Spinal cord (tissue), 10 donors: Measurements from ENCODE around the gene LSM4. TPM values are rescaled to one million over a fixed set of nuclear protein-coding genes. Genes with fewer than 3 reads are reported as not detected.

Experiments
- DNase-seq, 6 donors: peaks; one replicate each; pipeline versions ENCODE4 v3.0.0 to v3.0.0-alpha.2; 2013 to 2015; ENCODE audit warnings: low spot score in 6 of 6, low read depth in 4 of 6
- H3K27ac ChIP-seq: one replicate; pipeline ENCODE4 v1.5.1; 2013; ENCODE audit warnings: low read depth, low read length, control low read depth
- H3K27me3 ChIP-seq: one replicate; pipeline ENCODE4 v1.6.1; 2013; ENCODE audit warnings: low read length; ENCODE audit not compliant: control insufficient read depth, insufficient read depth
- H3K36me3 ChIP-seq: one replicate; pipeline ENCODE4 v1.6.1; 2013; ENCODE audit warnings: low read length; ENCODE audit not compliant: control insufficient read depth, insufficient read depth
- H3K4me1 ChIP-seq: one replicate; pipeline ENCODE4 v1.6.1; 2013; ENCODE audit warnings: low read length; ENCODE audit not compliant: control insufficient read depth, insufficient read depth
- H3K4me3 ChIP-seq: one replicate; pipeline ENCODE4 v1.5.1; 2013; ENCODE audit warnings: low read depth, low read length, control low read depth
- H3K9me3 ChIP-seq: one replicate; pipeline ENCODE4 v1.6.1; 2013; ENCODE audit warnings: low read length; ENCODE audit not compliant: control insufficient read depth, insufficient read depth
- WGBS: methylation state at CpG from one replicate; pipeline ENCODE4 v1.1.5; 2013; ENCODE audit warnings: missing lambda C conversion rate; ENCODE audit not compliant: insufficient coverage; 5-methylcytosine and 5-hydroxymethylcytosine counted together
- polyA plus RNA-seq, 2 donors: library from polyadenylated mRNA; unstranded; fragments of 120-200 nt; gene quantifications; one replicate each; pipeline ENCODE4 v1.2.1, GENCODE V29; 2013; ENCODE audit not compliant: insufficient read length in 2 of 2
- total RNA-seq, 2 donors: library from RNA; depleted of rRNA in 1 of 2; stranded (reverse); fragments of 120-200 nt in 1 of 2; fragments of >200 nt in 1 of 2; gene quantifications; one replicate each; pipeline versions ENCODE4 v1.2.3 to v1.2.4, GENCODE V29; 2013 to 2014
- donor health status: healthy.

The LSM4 gene
- total and polyA plus RNA-seq, 4 donors, result 69.4 to 120 (median 105) TPM

DNA sequence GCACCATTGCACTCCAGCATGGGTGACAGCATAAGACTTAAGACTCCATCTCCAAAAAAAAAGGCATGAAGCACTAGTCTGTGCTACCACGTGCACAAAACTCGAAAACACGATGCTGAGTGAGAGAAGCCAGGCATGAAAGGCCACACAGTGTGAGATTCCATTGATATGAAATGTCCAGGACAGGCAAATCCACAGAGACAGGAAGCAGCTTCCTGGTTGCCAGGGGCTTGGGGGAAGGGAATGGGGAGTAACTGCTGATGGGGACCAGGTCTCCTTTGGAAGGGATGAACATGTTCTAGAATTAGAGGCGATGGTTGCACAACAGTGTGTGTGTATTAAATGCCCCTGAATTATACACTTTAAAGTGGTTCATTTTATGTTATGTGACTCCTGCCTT is 25.6 kb downstream of the LSM4 start:
- H3K4me1 ChIP-seq, result peaks cover 24% of the 10 kb centered on the region
- H3K4me3 ChIP-seq, result no peak overlapping the region
- no peaks in the 10 kb centered on the region for H3K36me3 ChIP-seq
- no peak for DNase-seq
- no peak overlapping the region for H3K27ac ChIP-seq
- no peaks in the 10 kb centered on the region for H3K27me3 ChIP-seq
- H3K9me3 ChIP-seq, result no peaks in the 10 kb centered on the region
- 37% methylated on average over 4 of the region's 4 CpGs for WGBS

GRCh38 chr19:18295034-18295451 is 27.8 kb downstream of the LSM4 start:
- Histone ChIP-seq H3K4me3 (no peak overlapping the region), H3K4me1 (peaks cover 42% of the 10 kb centered on the region), H3K36me3 (no peaks in the 10 kb centered on the region), H3K27ac (no peak overlapping the region), H3K27me3 (no peaks in the 10 kb centered on the region), H3K9me3 (no peaks in the 10 kb centered on the region)
- WGBS, result 86% methylated on average over 4 of the region's 4 CpGs
- DNase-seq, result no peak

- Histone ChIP-seq H3K36me3 (no peaks in the 10 kb centered on the region), H3K9me3 (no peaks in the 10 kb centered on the region), H3K27me3 (no peaks in the 10 kb centered on the region), H3K27ac (no peak overlapping the region), H3K4me3 (no peak overlapping the region), H3K4me1 (peaks cover 42% of the 10 kb centered on the region)
- DNase-seq, result peak in 1 of 6 donors; percentile 91
- 12% methylated on average over 4 of the region's 9 CpGs for WGBS
These were observed 28.4 kb downstream of the LSM4 start for GRCh38 chr19:18294467-18294864.

DNA sequence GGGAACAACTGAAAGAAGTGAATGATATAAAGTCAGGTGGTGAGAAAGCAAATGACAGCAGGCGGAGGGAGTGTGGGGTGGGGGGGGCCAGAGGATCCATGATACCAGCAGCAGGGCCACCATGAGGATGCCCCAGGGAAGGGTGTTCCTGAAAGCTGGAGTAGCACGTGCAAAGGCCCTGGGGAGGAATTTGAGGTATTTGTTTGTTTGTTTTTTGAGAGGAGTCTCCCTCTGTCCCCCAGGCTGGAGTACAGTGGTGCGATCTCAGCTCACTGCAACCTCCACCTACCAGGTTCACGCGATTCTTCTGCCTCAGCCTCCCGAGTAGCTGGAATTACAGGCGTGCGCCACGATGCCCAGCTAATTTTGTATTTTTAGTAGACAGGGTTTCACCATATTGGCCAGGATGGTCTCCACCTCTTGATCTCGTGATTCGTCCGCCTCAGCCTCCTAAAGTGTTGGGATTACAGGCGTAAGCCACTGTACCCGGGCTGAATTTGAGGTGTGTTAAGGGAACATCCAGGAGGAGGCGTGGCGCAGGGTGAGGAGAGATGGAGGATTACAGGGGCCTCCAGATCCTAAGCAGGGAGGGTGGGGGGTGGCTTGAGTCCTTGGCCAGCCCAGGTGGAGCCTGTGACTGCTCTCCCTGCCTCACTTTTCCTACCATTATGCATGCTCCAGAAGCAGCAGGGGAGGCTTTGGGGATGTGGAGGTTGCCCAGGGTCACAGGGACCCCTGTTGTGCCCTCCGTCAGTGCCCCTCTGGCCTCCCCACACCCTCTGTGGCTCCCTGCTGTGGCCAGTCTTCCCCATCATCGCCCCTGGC is 29.0 kb downstream of the LSM4 start:
- DNase-seq, result peak in 1 of 6 donors; percentile 20
- Histone ChIP-seq H3K27ac (peak overlapping the region; percentile 98), H3K27me3 (no peaks in the 10 kb centered on the region), H3K4me1 (peaks cover 42% of the 10 kb centered on the region), H3K36me3 (no peaks in the 10 kb centered on the region), H3K9me3 (no peaks in the 10 kb centered on the region), H3K4me3 (no peak overlapping the region)
- WGBS, result 51% methylated on average over 12 of the region's 18 CpGs

- Histone ChIP-seq H3K4me1 (peaks cover 43% of the 10 kb centered on the region), H3K9me3 (no peaks in the 10 kb centered on the region), H3K4me3 (peak overlapping the region; percentile 88), H3K27ac (peak overlapping the region; percentile 98), H3K36me3 (no peaks in the 10 kb centered on the region), H3K27me3 (peaks cover 3% of the 10 kb centered on the region)
- WGBS, result 15% methylated on average over 16 of the region's 31 CpGs
- peak in 3 of 6 donors; percentile 75 to 94 (median 92) for DNase-seq
These were observed 29.9 kb downstream of the LSM4 start for GRCh38 chr19:18292810-18293641.

GRCh38 chr19:18292462-18292809 is 30.4 kb downstream of the LSM4 start:
- no peaks in the 10 kb centered on the region for H3K9me3 ChIP-seq
- H3K36me3 ChIP-seq, result no peaks in the 10 kb centered on the region
- peaks cover 49% of the 10 kb centered on the region for H3K4me1 ChIP-seq
- H3K4me3 ChIP-seq, result peak overlapping the region; percentile 88
- peak overlapping the region; percentile 98 for H3K27ac ChIP-seq
- 0% methylated on average over 12 of the region's 20 CpGs for whole genome bisulfite sequencing
- DNase-seq, result no peak
- H3K27me3 ChIP-seq, result peaks cover 7% of the 10 kb centered on the region

- under 1% methylated on average over 66 of the region's 75 CpGs for WGBS
- H3K9me3 ChIP-seq, result no peaks in the 10 kb centered on the region
- H3K36me3 ChIP-seq, result no peaks in the 10 kb centered on the region
- peak overlapping the region; percentile 88 for H3K4me3 ChIP-seq
- peaks cover 52% of the 10 kb centered on the region for H3K4me1 ChIP-seq
- H3K27me3 ChIP-seq, result peaks cover 7% of the 10 kb centered on the region
- DNase-seq, result peak in 5 of 6 donors; percentile 57 to 93 (median 72)
- peak overlapping the region; percentile 98 for H3K27ac ChIP-seq
These were observed 31.1 kb downstream of the LSM4 start for GRCh38 chr19:18291590-18292461.

DNA sequence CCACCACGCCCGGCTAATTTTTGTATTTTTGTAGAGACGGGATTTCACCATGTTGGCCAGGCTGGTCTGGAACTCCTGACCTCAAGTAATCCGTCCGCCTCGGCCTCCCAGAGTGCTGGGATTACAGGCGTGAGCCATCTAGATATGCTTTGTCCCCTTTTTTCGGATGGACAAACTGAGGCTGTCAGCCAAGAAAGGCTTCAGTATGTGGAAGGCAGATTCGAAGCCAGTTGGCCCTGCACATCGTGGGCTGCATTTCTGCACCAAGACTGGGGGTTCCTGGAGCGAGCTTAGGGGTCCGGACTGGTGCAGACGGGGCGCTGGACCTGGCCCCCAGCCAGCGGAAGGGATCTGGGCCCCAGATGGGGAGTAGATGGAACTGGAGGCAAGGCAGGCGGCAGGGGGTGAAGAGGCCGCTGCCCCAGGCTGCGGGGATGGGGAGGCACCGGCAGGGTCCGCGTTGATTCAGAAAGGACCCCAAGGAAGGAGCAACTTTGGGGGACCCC is 31.8 kb downstream of the LSM4 start:
- peaks cover 52% of the 10 kb centered on the region for H3K4me1 ChIP-seq
- H3K4me3 ChIP-seq, result peak overlapping the region; percentile 88
- peak overlapping the region; percentile 98 for H3K27ac ChIP-seq
- H3K36me3 ChIP-seq, result no peaks in the 10 kb centered on the region
- H3K27me3 ChIP-seq, result peaks cover 7% of the 10 kb centered on the region
- peak in 1 of 6 donors; percentile 11 for DNase-seq
- 39% methylated on average over 19 of the region's 21 CpGs for WGBS
- H3K9me3 ChIP-seq, result no peaks in the 10 kb centered on the region
